ENCODE data around the gene ADAP1. TPM values are rescaled to one million over a fixed set of nuclear protein-coding genes. Genes with fewer than 3 reads are reported as not detected.

The ADAP1 gene
- polyA plus RNA-seq, 1 experiment, result 5.1 TPM

GRCh38 chr7:889391-889790 lies 65.1 kb downstream of the ADAP1 start:
- ChIA-PET POLR2A (interaction anchor here (0.6 kb wide), 1 partner anchor 12 kb away, joined by 3 read pairs; no protein-coding TSS in a partner anchor), CTCF (no interaction called here)
- no peaks in the 10 kb centered on the region for H3K27me3 ChIP-seq (ENCODE audit: control insufficient read depth, insufficient read depth, low read length)
- peaks cover 36% of the 10 kb centered on the region for H3K36me3 ChIP-seq (ENCODE audit: control insufficient read depth, insufficient read depth, low read length)
- no peak for TF ChIP-seq CTCF (IDR thresholded peaks at IDR 0.05; ENCODE audit: insufficient read depth, low read depth, low read length)
- DNase-seq (ENCODE audit: low read depth), result no peak
- no peak overlapping the region for H3K4me3 ChIP-seq (ENCODE audit: low read depth, low read length)

GRCh38 chr7:889025-889390 lies 65.5 kb downstream of the ADAP1 start:
- peaks cover 34% of the 10 kb centered on the region for H3K36me3 ChIP-seq (ENCODE audit: control insufficient read depth, insufficient read depth, low read length)
- H3K4me3 ChIP-seq (ENCODE audit: low read depth, low read length), result no peak overlapping the region
- no peaks in the 10 kb centered on the region for H3K27me3 ChIP-seq (ENCODE audit: control insufficient read depth, insufficient read depth, low read length)
- CTCF ChIA-PET, result no interaction called here
- POLR2A ChIA-PET, result interaction anchor here (0.6 kb wide), 1 partner anchor 13 kb away, joined by 3 read pairs; no protein-coding TSS in a partner anchor
- no peak for DNase-seq (ENCODE audit: low read depth)
- no peak for TF ChIP-seq CTCF (IDR thresholded peaks at IDR 0.05; ENCODE audit: insufficient read depth, low read depth, low read length)

GRCh38 chr7:888081-889024 lies 66.1 kb downstream of the ADAP1 start:
- Histone ChIP-seq H3K36me3 (ENCODE audit: control insufficient read depth, insufficient read depth, low read length) (peaks cover 32% of the 10 kb centered on the region), H3K4me3 (ENCODE audit: low read depth, low read length) (no peak overlapping the region), H3K27me3 (ENCODE audit: control insufficient read depth, insufficient read depth, low read length) (no peaks in the 10 kb centered on the region)
- no peak for DNase-seq (ENCODE audit: low read depth)
- TF ChIP-seq CTCF (IDR thresholded peaks at IDR 0.05; ENCODE audit: insufficient read depth, low read depth, low read length), result no peak
- CTCF ChIA-PET, result interaction anchor here (0.9 kb wide), 1 partner anchor 15 kb away, joined by 3 read pairs; no protein-coding TSS in a partner anchor
- POLR2A ChIA-PET, result interaction anchor here (0.6 kb wide), 1 partner anchor 13 kb away, joined by 3 read pairs; no protein-coding TSS in a partner anchor

- Histone ChIP-seq H3K4me3 (ENCODE audit: low read depth, low read length) (no peak overlapping the region), H3K36me3 (ENCODE audit: control insufficient read depth, insufficient read depth, low read length) (peaks cover 32% of the 10 kb centered on the region), H3K27me3 (ENCODE audit: control insufficient read depth, insufficient read depth, low read length) (no peaks in the 10 kb centered on the region)
- CTCF ChIA-PET, result interaction anchor here (0.9 kb wide), 1 partner anchor 14 kb away, joined by 3 read pairs; no protein-coding TSS in a partner anchor
- no peak for DNase-seq (ENCODE audit: low read depth)
- no peak for TF ChIP-seq CTCF (IDR thresholded peaks at IDR 0.05; ENCODE audit: insufficient read depth, low read depth, low read length)
- POLR2A ChIA-PET, result no interaction called here
Observed at GRCh38 chr7:887488-887820, 67.0 kb downstream of the ADAP1 start.

GRCh38 chr7:886626-887487 lies 67.6 kb downstream of the ADAP1 start:
- POLR2A ChIA-PET, result no interaction called here
- no peak for TF ChIP-seq CTCF (IDR thresholded peaks at IDR 0.05; ENCODE audit: insufficient read depth, low read depth, low read length)
- CTCF ChIA-PET, result interaction anchor here (0.9 kb wide), 1 partner anchor 13 kb away, joined by 3 read pairs; no protein-coding TSS in a partner anchor

More at GRCh38 chr7:886626-887487, 67.6 kb downstream of the ADAP1 start:
- H3K27me3 ChIP-seq (ENCODE audit: control insufficient read depth, insufficient read depth, low read length), result no peaks in the 10 kb centered on the region
- H3K36me3 ChIP-seq (ENCODE audit: control insufficient read depth, insufficient read depth, low read length), result peaks cover 30% of the 10 kb centered on the region
- no peak for DNase-seq (ENCODE audit: low read depth)
- H3K4me3 ChIP-seq (ENCODE audit: low read depth, low read length), result no peak overlapping the region
